ENCODE measurements around the gene CHCHD2. TPM values are rescaled to one million over a fixed set of nuclear protein-coding genes. Genes with fewer than 3 reads are reported as not detected.

Gene CHCHD2
- total and polyA plus RNA-seq, 9 of the 15 experiments (the other 6 are each of a cell fraction or from before 2014, with no cell fraction given), result 145 to 1,044 (median 648) TPM

DNA sequence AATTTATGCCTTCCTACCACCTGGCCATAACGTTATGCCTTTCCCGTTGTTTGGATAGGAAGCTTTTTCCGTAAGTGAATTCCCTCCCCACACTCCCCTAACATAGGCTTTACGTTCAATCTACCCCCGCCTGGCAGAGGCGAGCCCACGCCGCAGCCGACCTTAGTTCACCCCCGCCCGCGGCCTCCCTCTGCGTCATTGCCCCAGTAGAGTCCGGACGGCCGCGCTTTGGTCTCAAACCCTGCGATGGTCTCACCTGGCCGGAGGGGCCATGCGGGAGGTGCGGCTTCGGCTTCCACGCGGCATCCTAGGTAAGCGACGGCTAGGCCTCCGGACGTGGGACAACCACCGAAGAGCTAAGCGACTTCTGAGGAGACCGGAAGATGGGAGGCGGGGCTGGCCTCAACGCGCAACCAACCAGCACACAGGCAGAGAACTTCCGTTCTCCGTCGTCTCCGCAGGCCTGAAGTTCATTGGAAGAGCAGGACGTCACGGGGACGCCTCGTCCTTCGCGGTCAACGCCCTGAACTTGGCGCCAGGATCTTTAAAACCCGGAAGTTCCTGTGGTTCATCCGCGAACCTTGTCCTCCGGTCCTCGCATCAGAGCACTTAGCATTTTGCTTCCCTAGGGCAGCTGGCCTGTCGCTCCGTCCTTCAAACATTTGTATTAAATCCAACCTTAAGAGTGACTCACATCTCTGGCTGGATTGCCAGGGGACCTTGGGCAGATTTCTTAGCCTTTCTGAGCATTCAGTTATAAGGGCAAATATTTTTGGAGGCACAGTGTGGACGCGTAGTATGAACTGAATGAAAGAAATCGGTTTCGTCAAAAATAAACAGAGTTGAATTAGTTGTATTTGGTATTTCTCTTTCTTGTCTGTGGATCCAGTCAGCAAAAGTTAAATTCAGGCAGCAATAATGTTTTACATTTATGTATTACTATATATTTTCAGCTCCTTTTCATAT lies at the start of gene CHCHD2 (continued):
- TF ChIP-seq ZNF76 (CRISPR knock-in tag; IDR thresholded peaks at IDR 0.05; ENCODE audit: borderline replicate concordance), result no peak
- TF ChIP-seq NONO (IDR thresholded peaks at IDR 0.05; ENCODE audit: low read depth in 2 of 2, low read length in 1 of 2), result no peak
- no peak for TF ChIP-seq MED1 (CRISPR knock-in tag; IDR thresholded peaks at IDR 0.05; ENCODE audit: borderline replicate concordance)
- TF ChIP-seq BCL6 (CRISPR knock-in tag; IDR thresholded peaks at IDR 0.05), result no peak
- no peak for TF ChIP-seq MCM7 (IDR thresholded peaks at IDR 0.05)
- no peak for TF ChIP-seq CEBPB (tag; IDR thresholded peaks at IDR 0.05)
- no peak for TF ChIP-seq MYNN (IDR thresholded peaks at IDR 0.05)
- TF ChIP-seq MYNN (CRISPR knock-in tag; IDR thresholded peaks at IDR 0.05), result no peak
- TF ChIP-seq E2F3 (CRISPR knock-in tag; IDR thresholded peaks at IDR 0.05), result no peak
- TF ChIP-seq EWSR1 (IDR thresholded peaks at IDR 0.05; ENCODE audit: borderline replicate concordance, low read depth, partially characterized antibody), result no peak
- TF ChIP-seq TSC22D4 (tag; IDR thresholded peaks at IDR 0.05), result no peak
- TF ChIP-seq, protein P1, sequence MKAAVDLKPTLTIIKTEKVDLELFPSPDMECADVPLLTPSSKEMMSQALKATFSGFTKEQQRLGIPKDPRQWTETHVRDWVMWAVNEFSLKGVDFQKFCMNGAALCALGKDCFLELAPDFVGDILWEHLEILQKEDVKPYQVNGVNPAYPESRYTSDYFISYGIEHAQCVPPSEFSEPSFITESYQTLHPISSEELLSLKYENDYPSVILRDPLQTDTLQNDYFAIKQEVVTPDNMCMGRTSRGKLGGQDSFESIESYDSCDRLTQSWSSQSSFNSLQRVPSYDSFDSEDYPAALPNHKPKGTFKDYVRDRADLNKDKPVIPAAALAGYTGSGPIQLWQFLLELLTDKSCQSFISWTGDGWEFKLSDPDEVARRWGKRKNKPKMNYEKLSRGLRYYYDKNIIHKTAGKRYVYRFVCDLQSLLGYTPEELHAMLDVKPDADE (conservative IDR thresholded peaks at IDR 0.05; ENCODE audit: control insufficient read depth, low read depth, low read length), result no peak
- TF ChIP-seq CAMTA2 (CRISPR knock-in tag; conservative IDR thresholded peaks at IDR 0.05), result no peak
- TF ChIP-seq BCLAF1 (IDR thresholded peaks at IDR 0.05; ENCODE audit: borderline replicate concordance in 1 of 2, control insufficient read depth in 1 of 2, low read depth in 2 of 2, low read length in 1 of 2), result no peak
- 0 out of 2 replicates have a peak, but pooled peaks have one; percentile 73 for TF ChIP-seq FOXK1 (CRISPR knock-in tag; IDR thresholded peaks at IDR 0.05; ENCODE audit: borderline replicate concordance)
- TF ChIP-seq, protein P2, sequence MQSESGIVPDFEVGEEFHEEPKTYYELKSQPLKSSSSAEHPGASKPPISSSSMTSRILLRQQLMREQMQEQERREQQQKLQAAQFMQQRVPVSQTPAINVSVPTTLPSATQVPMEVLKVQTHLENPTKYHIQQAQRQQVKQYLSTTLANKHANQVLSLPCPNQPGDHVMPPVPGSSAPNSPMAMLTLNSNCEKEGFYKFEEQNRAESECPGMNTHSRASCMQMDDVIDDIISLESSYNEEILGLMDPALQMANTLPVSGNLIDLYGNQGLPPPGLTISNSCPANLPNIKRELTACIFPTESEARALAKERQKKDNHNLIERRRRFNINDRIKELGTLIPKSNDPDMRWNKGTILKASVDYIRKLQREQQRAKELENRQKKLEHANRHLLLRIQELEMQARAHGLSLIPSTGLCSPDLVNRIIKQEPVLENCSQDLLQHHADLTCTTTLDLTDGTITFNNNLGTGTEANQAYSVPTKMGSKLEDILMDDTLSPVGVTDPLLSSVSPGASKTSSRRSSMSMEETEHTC (IDR thresholded peaks at IDR 0.05), result no peak
- no peak for TF ChIP-seq PTBP1 (IDR thresholded peaks at IDR 0.05; ENCODE audit: low read depth, low read length)
- TF ChIP-seq ZNF224 (CRISPR knock-in tag; IDR thresholded peaks at IDR 0.05), result no peak
- TF ChIP-seq ZBTB33 (CRISPR knock-in tag; IDR thresholded peaks at IDR 0.05), result peak; percentile 25; the same call in 1 of the 2 replicates

Measured in K562 (cell line).